Fibroblast of gingiva (primary cell): ENCODE results near the gene FCAR.
"Not testable (repeated sequence)": the region's sequence is repeated elsewhere in the genome, so short reads cannot be mapped to it uniquely, and the experiment has no call there.

ENCODE experiments used
- DNase-seq: peaks from one replicate; pipeline ENCODE4 v3.0.0-alpha.2; 2011; ENCODE audit warnings: low read depth

FCAR gene

DNA sequence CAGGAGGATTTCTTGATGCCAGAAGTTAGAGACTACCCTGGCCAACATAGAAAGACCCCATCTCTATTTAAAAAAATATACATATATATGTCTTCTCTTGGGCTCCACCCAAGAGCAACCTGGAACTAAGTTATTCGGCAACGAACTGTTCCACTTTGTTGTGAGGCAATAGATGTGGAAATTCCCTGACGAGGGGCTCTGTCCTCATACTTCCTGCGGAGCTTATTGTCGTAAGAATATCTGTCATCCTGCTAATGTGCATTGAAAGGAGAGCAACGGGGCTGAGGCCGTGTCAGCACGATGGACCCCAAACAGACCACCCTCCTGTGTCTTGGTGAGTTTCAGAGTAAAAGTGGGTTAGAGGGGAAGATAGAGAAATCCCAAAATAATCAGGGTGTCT is at the start of gene FCAR:
TSS of gene FCAR (plus strand) at position 246 of the 400 bp plus-strand sequence. CDS start at position 301, 55 bp downstream.
- DNase-seq: no peak

DNA sequence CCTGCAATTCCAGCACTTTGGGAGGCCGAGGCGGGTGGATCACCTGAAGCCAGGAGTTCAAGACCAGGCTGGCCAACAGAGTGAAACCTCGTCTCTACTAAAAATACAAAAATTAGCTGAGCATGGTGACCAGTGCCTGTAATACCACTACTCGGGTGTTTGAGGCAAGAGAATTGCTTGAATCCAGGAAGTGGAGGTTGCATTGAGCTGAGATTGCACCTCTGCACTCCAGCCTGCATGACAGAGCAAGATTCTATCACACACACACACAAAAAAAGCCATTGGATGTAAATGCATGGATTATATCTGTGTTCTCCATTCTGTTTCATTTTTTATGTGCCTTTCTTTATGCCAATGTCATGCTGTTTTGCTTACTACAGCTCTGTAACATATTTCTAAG is 49.6 kb upstream of the FCAR start:
- DNase-seq: not testable (repeated sequence)

DNA sequence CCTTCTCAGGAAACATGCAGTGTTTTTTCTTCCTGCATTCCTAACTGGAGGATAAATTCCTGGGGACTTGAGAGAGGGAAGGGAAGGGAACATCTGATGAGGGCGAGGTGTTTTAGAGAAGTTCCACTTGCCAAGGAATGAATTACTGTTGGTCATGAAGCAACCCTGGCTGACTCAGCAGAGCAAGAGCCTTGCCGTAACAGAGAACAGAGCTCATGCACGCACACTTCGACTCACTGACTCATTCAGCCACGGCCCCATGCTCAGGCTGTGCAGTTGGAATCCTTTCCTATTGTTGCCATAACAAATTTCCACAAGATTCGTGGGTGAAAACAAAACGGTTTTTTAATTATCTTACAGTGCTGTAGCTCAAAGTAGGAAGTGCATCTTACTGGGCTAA is 48.7 kb upstream of the FCAR start:
- not testable (repeated sequence) for DNase-seq

DNA sequence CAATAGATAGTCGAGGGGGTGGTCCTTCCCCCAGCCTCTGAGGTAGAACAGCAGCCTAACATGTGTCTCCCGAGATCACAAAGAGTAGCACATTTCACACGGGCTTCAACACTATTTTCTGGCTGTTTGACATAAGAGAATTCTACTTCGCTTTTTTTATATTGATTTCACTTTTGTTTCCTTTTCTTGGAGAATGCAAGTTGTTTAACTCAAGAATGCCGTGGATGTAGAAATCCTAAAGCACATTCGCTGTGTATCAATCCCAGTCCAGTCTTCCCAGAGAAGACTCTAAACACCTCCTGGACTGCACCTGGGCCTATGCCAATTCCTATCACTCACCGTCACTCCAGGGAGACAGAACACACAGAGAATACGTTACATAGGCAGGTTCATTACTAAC is 46.0 kb upstream of the FCAR start:
- DNase-seq: not testable (repeated sequence)

DNA sequence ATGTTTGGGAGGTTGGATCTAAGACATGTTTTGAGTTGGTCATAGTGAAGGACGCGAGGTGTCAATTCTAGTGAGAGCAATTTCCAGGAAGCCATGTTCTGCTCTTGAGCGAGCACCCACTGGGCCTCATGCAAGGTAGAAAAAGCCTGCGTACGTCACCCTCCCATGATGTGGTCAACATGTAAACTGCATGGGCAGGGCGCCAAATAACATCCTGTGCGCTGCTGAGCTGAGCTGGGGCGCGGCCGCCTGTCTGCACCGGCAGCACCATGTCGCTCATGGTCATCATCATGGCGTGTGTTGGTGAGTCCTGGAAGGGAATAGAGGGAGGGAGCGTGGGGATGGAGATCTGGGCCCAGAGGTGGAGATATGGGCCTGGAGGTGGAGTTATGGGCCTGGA is 41.5 kb upstream of the FCAR start, which contains the start of gene KIR2DS4:
TSS of gene KIR2DS4 (plus strand) at position 181 of the 400 bp plus-strand sequence.
- DNase-seq: not testable (repeated sequence)

DNA sequence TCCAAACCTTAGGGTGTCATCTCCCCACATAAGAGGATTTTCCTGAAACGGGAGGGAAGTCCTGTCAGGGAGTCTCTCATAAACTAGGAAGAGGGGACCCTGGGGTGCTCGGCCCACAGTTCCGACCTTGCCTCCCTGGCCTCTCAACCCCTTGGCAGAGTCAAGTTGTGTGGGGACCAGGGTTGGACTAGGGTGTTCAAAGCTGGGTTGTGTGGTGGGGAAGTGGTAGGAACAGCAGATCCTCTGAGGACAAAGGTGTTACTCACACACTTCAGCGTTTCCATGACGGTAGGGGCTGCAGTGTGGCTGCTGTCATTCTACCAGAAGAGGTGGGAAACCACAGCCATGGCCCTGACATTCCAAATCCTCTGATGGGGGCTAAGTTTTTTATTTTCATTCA is 38.9 kb upstream of the FCAR start:
- not testable (repeated sequence) for DNase-seq

DNA sequence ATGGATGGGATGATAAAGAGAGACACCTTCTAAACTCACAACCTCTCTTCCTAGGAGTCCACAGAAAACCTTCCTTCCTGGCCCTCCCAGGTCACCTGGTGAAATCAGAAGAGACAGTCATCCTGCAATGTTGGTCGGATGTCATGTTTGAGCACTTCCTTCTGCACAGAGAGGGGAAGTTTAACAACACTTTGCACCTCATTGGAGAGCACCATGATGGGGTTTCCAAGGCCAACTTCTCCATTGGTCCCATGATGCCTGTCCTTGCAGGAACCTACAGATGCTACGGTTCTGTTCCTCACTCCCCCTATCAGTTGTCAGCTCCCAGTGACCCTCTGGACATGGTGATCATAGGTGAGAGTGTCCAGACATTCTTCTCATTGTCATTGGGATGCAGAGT is 36.5 kb upstream of the FCAR start:
- not testable (repeated sequence) for DNase-seq

DNA sequence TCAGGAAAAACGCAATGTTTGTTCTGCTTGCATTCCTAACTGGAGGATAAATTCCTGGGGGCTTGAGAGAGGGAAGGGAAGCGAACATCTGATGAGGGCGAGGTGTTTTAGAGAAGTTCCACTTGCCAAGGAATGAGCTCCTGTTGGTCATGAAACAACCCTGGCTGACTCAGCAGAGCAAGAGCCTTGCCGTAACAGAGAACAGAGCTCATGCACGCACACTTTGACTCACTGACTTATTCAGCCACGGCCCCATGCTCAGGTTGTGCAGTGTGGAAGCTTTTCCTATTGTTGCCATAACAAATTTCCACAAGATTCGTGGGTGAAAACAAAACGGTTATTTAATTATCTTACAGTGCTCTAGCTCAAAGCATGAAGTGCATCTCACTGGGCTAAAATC is 30.9 kb upstream of the FCAR start:
- DNase-seq: not testable (repeated sequence)

DNA sequence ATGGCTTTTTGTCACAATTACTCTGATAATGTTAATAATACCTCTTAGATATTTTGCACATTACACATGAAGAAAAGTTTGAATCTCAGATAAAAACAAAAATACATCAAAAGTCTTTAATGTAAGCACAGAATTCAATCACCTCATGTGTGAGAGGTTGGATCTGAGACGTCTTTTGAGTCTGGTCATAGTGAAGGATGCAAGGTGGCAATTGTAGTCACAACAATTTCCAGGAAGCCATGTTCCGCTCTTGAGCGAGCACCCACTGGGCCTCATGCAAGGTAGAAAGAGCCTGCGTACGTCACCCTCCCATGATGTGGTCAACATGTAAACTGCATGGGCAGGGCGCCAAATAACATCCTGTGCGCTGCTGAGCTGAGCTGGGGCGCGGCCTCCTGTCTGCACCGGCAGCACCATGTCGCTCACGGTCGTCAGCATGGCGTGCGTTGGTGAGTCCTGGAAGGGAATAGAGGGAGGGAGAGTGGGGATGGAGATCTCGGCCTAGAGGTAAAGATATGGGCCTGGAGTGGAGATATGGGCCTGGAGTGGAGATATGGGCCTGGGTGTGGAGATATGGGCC is 23.9 kb upstream of the FCAR start, which contains the start of gene KIR3DL2:
TSS of gene KIR3DL2 (plus strand) at position 383 of the 580 bp plus-strand sequence. CDS start at position 416, 33 bp downstream.
- not testable (repeated sequence) for DNase-seq

DNA sequence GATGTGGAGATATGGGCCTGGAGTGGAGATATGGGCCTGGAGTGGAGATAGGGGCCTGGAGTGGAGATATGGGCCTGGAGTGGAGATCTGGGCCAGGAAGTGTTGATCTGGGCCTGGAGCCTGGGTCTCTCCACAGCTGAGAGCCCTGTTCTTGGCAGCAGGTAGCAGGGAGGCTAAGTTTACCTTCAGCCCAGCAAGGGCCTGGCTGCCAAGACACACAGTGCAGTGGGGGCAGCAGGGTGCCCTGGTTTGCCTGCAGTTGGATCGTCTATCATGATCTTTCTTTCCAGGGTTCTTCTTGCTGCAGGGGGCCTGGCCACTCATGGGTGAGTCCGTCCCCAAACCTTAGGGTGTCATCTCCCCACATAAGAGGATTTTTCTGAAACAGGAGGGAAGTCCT is 23.1 kb upstream of the FCAR start:
- no peak for DNase-seq

DNA sequence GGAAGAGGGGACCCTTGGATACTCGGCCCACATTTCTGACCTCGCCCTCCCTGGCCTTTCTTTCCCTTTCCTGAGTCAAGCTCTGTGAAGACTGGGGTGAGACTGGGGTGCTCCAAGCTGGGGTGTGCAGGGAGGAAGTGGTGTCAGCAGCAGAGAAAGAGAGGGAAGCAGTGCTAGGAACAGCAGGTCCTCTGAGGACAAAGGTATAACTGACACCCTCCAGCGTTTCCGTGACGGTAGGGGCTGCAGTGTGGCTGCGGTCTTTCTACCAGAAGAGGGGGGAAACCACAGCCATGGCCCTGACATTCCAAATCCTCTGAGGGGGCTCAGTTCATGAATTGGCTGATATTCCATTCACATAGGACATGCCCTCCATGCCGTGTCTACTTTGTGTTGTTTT is 22.7 kb upstream of the FCAR start:
- DNase-seq: no peak

DNA sequence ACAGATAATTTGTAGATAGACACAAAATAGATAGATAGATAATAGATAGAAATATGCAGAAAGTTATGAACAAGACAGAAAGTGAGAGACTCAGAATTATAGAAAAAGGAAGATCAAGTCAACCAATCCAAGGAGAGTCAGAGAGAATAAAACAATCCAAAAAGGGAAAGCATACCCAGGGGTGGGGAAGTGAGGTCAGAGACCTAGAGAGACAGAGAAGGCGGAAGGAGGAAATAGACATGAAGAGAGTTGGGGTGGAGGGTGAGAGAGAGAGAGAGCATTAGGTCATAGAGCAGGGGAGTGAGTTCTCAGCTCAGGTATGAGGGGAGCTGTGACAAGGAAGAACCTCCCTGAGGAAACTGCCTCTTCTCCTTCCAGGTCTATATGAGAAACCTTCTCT is 18.8 kb upstream of the FCAR start:
- not testable (repeated sequence) for DNase-seq

DNA sequence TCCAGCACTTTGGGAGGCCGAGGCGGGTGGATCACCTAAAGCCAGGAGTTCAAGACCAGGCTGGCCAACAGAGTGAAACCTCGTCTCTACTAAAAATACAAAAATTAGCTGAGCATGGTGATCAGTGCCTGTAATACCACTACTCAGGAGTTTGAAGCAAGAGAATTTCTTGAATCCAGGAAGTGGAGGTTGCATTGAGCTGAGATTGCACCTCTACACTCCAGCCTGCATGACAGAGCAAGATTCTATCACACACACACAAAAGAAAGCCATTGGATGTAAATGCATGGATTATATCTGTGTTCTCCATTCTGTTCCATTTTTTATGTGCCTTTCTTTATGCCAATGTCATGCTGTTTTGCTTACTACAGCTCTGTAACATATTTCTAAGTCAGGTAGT is 15.6 kb upstream of the FCAR start:
- DNase-seq: not testable (repeated sequence)

DNA sequence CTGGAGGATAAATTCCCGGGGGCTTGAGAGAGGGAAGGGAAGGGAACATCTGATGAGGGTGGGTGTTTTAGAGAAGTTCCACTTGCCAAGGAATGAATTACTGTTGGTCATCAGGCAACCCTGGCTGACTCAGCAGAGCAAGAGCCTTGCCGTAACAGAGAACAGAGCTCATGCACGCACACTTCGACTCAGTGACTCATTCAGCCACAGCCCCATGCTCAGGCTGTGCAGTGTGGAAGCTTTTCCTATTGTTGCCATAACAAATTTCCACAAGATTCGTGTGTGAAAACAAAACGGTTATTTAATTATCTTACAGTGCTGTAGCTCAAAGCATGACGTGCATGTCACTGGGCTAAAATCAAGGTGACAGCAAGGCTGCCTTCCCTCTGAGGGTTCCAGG is 14.6 kb upstream of the FCAR start:
- DNase-seq: not testable (repeated sequence)

DNA sequence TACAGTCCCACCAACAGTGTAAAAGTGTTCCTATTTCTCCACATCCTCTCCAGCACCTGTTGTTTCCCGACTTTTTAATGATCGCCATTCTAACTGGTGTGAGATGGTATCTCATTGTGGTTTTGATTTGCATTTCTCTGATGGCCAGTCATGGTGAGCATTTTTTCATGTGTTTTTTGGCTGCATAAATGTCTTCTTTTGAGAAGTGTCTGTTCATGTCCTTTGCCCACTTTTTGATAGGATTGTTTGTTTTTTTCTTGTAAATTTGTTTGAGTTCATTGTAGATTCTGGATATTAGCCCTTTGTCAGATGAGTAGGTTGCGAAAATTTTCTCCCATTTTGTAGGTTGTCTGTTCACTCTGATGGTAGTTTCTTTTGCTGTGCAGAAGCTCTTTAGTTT is 10.6 kb upstream of the FCAR start:
- DNase-seq: not testable (repeated sequence)

DNA sequence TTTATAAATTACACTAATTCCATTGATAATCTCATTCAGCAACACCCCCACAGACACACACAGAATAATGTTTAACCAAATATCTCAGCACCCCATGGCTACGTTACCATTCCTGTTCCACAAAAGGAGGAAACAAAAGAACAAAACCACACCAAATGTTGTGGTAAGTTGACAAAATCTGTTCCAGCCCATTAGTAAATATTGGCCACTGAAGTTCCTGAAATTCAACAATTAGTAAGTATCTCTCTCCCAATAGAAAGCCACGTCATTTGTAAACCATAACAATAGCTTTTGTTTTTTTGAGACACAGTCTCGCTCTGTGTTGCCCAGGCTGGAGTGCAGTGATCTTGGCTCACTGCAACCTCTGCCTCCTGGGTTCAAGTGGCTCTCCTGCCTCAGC is 2.3 kb upstream of the FCAR start:
- no peak for DNase-seq

DNA sequence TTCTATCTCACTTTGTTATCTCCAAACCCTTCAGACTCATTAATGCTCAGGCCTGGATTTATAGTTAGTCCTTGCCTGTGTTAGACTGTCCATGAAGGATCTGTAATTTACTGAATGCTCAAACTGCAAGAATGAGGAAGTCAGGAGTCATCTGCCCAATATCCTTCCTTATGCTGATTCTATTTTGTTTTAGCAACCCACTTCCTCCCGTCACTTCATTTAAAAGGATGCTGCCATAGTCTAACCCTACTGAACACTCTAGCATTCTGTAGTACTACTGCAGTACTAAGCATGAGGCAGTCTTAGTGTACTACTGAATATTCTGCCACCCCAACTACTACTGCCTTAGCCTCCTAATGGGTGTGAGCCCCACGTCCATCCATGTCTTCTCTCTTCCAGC is 1.5 kb downstream of the FCAR start:
- no peak for DNase-seq

DNA sequence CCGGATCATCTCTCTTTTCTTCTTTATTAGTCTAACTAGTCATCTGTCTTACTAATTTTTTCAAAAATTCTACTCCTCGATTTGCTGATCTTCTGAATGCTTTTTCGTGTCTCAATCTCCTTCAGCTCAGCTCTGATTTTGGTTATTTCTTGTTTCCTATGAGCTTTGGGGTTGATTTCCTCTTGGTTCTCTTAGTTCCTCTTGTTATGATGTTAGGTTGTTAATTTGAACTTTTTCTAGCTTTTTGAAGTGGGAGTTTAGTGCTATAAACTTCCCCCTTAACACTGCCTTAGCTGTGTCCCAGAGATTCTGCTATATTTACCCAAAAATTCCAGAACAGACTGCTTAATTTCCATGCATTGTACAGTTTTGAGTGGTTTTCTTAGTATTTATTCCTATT is 3.4 kb downstream of the FCAR start:
- no peak for DNase-seq

DNA sequence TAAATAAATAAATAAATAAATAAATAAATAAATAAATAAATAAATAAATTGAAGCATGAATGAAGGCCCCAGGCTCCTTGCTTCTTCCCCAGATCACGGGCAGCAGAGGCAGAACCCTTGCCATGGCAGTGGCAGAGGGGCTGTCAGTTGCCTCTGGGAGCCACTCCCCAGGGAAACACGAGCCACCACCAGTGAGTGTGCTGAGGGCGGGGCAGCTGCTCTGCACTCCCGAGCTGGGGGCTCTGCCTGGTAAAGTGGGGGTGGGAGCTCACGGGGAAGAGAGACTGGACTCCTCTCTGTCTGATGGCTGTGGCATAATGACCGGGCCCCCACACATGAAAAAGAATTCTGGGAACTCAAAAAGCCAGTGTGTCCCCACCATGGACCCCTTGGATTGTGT is 7.8 kb downstream of the FCAR start:
- no peak for DNase-seq

DNA sequence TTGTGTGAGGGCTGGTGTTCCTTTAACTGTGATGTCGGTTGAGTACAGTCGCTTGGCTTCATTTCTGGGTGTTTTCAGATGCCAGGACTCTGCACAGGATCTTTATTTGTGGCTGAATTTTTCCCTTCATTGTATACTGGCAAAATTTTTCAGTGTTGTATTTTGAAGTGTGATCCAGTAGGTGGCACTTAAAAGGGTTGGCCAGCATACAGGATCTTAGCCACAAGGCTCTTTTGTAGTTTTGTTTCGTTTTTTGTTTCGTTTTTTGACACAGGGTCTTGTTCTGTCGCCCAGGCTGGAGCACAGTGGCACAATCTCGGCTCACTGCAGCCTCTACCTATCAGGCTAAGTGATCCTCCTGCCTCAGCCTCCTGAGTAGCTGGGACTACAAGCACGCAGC is 8.7 kb downstream of the FCAR start:
- DNase-seq: no peak

DNA sequence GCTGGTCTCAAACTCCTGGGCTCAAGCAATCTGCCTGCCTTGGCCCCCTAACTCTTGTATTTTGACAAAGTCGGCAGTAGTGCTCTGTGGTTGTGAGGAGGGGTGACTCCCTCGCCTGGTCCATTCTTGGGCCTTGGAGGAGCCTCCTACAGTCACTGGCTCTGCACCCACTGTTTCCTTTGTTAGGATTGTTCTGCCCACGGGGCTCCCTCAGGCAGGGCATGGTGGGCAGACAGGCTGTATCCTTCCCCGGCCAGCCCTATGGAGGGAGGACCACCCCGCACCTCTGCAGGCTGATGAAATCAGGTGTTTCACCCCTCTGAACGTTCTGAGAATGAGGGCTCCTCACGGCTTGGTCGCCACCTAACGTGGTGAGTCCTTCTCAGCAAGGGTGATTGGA is 9.2 kb downstream of the FCAR start:
- DNase-seq: no peak

DNA sequence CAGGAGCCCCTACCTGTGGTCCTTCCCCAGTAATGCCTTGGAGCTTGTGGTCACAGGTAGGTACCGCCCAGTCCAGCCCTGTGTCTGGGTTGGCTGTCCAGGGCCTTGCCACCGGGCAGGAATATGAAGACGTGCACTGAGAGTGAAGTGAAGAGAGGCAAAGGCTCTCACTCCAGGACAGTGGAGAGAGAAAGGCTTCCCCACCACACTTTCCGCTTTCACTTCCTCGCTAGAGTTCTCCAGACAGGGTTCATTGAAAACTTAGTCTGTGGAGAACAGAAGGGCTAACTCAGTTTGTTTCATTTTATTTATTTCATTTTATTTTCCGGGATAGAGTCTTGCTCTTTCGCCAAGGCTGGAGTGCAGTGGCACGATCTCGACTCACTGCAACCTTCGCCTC is 14.2 kb downstream of the FCAR start:
- DNase-seq: no peak

DNA sequence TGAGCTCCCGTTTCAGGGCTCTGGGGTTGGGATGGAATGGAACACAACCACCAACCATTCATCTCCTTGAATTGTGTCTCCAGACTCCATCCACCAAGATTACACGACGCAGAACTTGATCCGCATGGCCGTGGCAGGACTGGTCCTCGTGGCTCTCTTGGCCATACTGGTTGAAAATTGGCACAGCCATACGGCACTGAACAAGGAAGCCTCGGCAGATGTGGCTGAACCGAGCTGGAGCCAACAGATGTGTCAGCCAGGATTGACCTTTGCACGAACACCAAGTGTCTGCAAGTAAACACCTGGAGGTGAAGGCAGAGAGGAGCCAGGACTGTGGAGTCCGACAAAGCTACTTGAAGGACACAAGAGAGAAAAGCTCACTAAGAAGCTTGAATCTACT is 15.5 kb downstream of the FCAR start:
- no peak for DNase-seq

DNA sequence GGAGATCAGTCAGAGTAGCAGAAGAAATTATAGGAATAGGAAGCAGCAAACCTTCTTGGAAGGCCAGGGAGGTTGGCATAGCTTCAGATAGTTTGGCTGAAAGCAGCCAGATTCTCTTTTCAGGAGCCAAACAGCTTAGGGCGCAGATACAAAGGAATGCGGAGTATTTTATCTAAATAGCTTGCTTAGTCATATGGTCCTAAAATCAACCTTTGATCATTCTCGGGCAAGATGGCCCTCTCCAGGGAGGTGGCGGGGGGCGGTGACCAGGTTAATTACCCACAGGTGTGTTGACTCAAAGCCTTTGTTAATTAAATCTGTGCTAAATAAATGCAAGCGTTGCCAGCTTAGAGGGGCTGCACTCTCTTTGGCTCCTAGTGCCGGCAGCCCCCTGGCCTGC is 19.4 kb downstream of the FCAR start:
- no peak for DNase-seq
